Esophagus squamous epithelium (tissue), 5 donors: ENCODE measurements around the gene PDLIM5. TPM values are rescaled to one million over a fixed set of nuclear protein-coding genes. Genes with fewer than 3 reads are reported as not detected.

Experiments used
- DNase-seq: peaks from one replicate; lab custom pipeline; 2025; lab: John Stamatoyannopoulos, UW
- H3K27ac ChIP-seq, 4 donors: fragments of 200-600 bp; sonication (generic); one replicate each; pipeline ENCODE4 v1.5.1; 2016 to 2019; ENCODE audit warnings: mild to moderate bottlenecking in 1 of 4
- H3K27me3 ChIP-seq, 4 donors: fragments of 200-600 bp; sonication (generic); 1 replicate in 3 of 4; 2 replicates in 1 of 4; pipeline versions ENCODE4 v1.5.1 to v1.6.0; 2017 to 2021; ENCODE audit warnings: antibody characterized with exemption in 1 of 4
- H3K36me3 ChIP-seq, 3 donors: fragments of 200-600 bp; sonication (generic); one replicate each; pipeline ENCODE4 v1.5.1; 2016 to 2019
- H3K4me1 ChIP-seq, 3 donors: fragments of 200-600 bp; sonication (generic); one replicate each; pipeline ENCODE4 v1.5.1; 2017 to 2019
- H3K4me3 ChIP-seq, 4 donors: fragments of 200-600 bp; sonication (generic); 1 replicate in 3 of 4; 2 replicates in 1 of 4; pipeline ENCODE4 v1.5.1; 2016 to 2019; ENCODE audit warnings: mild to moderate bottlenecking in 2 of 4, moderate library complexity in 1 of 4
- H3K9me3 ChIP-seq, 3 donors: fragments of 200-600 bp; sonication (generic); one replicate each; pipeline ENCODE4 v1.5.1; 2016 to 2019
- POLR2A ChIP-seq, 4 donors: fragments of 450-650 bp; IDR thresholded peaks; one replicate each; pipeline ENCODE4 v1.6.1; 2017; ENCODE audit warnings: antibody characterized with exemption in 4 of 4, mild to moderate bottlenecking in 4 of 4, moderate library complexity in 3 of 4
- WGBS, 2 donors: methylation state at CpG; one replicate each; pipeline ENCODE4 v1.1.5; 2018; 5-methylcytosine and 5-hydroxymethylcytosine counted together
- intact Hi-C: fragments of 100-400 bp; cut with DNase I; formaldehyde crosslinking; loops from one replicate; pipeline ENCODE4 v1.15.0; 2022
- total RNA-seq, 4 donors: library from RNA; depleted of rRNA; stranded (reverse); fragments of >200 nt; gene quantifications; one replicate each; pipeline ENCODE4 v1.1.0, GENCODE V29; 2016
- TF ChIP-seq, protein P1 (sequence below), 6 experiments: fragments of 450-650 bp in 4 of 6; fragments of 200-600 bp in 2 of 6; sonication (generic) in 2 of 6; IDR thresholded peaks; one replicate each; pipeline ENCODE4 v1.5.1; 2016 to 2019; ENCODE audit warnings: antibody characterized with exemption in 6 of 6, mild to moderate bottlenecking in 4 of 6, moderate library complexity in 4 of 6
- donor health status: DM: yes; HTN: yes; CAD: no.

Gene PDLIM5
- total RNA-seq, 4 donors from 2014 or later = 57.0 to 204 (median 157) TPM

DNA sequence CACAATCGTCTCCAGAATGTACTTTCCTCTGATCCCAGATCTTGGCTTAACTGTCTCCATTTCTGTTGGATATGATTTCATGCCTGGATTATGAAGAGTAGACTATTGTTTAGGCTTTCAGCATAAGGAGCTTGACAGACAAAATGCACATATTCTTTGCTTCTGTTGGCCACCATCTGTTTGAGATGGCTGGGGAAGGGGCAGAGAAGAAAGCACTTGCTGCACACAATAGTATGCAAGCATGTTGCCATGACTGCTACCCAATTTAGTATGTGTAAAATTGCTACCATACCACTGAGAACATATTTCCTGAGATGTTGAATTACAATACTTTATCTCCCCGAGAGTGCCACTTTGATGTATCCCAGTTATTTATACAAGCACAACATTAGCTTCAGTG, 178.1 kb downstream of the PDLIM5 start:
- Histone ChIP-seq H3K27me3 (no peaks in the 10 kb centered on the region), H3K27ac (no peak overlapping the region), H3K36me3 (peaks cover 0 to 46% (median 0%) of the 10 kb centered on the region in 3 donors), H3K4me1 (no peaks in the 10 kb centered on the region), H3K9me3 (no peaks in the 10 kb centered on the region), H3K4me3 (no peak overlapping the region)
- 73 to 79% methylated on average over 2 of the region's 2 CpGs for WGBS, 2 donors
- intact Hi-C loops = no loop called here
- no peak for DNase-seq
- TF ChIP-seq, protein P1, sequence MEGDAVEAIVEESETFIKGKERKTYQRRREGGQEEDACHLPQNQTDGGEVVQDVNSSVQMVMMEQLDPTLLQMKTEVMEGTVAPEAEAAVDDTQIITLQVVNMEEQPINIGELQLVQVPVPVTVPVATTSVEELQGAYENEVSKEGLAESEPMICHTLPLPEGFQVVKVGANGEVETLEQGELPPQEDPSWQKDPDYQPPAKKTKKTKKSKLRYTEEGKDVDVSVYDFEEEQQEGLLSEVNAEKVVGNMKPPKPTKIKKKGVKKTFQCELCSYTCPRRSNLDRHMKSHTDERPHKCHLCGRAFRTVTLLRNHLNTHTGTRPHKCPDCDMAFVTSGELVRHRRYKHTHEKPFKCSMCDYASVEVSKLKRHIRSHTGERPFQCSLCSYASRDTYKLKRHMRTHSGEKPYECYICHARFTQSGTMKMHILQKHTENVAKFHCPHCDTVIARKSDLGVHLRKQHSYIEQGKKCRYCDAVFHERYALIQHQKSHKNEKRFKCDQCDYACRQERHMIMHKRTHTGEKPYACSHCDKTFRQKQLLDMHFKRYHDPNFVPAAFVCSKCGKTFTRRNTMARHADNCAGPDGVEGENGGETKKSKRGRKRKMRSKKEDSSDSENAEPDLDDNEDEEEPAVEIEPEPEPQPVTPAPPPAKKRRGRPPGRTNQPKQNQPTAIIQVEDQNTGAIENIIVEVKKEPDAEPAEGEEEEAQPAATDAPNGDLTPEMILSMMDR (IDR thresholded peaks at IDR 0.05) = no peak
- TF ChIP-seq POLR2A (IDR thresholded peaks at IDR 0.05) = no peak

DNA sequence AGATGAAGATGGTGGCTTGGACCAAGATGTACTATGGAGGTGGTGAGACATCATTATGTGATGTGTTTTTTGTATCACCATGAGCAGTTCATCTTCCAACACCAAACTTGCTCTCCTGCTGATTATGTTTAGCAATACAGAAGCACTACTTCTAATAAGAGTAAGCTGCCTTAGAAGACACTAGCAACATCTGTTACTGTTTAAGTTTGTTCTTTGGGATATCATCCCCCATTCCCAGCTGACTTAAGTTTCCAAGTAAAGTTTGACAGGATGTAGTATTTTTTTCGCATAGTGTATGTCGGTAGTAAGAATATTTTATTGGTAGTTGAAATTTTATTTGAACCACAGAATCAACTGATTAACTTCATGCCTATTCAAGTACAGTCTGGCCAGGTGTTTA, 182.5 kb downstream of the PDLIM5 start:
- H3K27me3 ChIP-seq = no peaks in the 10 kb centered on the region
- DNase-seq = no peak
- no peaks in the 10 kb centered on the region for H3K9me3 ChIP-seq
- H3K36me3 ChIP-seq = peaks cover 0 to 50% (median 0%) of the 10 kb centered on the region in 3 donors
- H3K4me3 ChIP-seq = no peak overlapping the region
- H3K4me1 ChIP-seq = no peaks in the 10 kb centered on the region
- intact Hi-C loops = no loop called here
- no peak for TF ChIP-seq POLR2A (IDR thresholded peaks at IDR 0.05)
- TF ChIP-seq, protein P1 (IDR thresholded peaks at IDR 0.05) = no peak
- 63 to 94% methylated on average over 2 of the region's 2 CpGs for WGBS, 2 donors
- H3K27ac ChIP-seq = no peak overlapping the region

DNA sequence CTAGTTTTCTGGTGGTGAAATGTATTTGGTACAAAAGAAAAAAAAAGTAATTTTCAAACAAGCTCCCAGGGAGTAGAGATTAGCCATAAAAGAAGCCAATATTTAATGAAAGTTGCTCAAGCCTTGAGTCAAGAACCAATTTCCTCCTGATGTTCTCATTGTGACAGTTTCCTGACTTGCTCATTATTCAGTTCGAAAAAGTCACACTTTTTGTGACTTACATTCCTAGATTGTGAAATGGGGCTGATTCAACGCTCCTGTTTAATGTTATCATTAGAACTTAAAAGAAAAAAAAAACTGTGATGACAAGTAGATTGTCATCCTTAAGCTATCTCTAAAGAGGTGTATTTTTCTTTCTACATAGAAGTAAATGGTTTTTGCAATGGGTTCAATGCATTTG, 183.4 kb downstream of the PDLIM5 start:
- Histone ChIP-seq H3K9me3 (no peaks in the 10 kb centered on the region), H3K4me3 (no peak overlapping the region), H3K27ac (no peak overlapping the region), H3K36me3 (peaks cover 0 to 52% (median 0%) of the 10 kb centered on the region in 3 donors), H3K4me1 (no peaks in the 10 kb centered on the region), H3K27me3 (no peaks in the 10 kb centered on the region)
- DNase-seq = no peak
- no peak for TF ChIP-seq POLR2A (IDR thresholded peaks at IDR 0.05)
- TF ChIP-seq, protein P1 (IDR thresholded peaks at IDR 0.05) = no peak
- 60 to 68% methylated on average over 2 of the region's 2 CpGs for WGBS, 2 donors
- intact Hi-C loops = no loop called here

DNA sequence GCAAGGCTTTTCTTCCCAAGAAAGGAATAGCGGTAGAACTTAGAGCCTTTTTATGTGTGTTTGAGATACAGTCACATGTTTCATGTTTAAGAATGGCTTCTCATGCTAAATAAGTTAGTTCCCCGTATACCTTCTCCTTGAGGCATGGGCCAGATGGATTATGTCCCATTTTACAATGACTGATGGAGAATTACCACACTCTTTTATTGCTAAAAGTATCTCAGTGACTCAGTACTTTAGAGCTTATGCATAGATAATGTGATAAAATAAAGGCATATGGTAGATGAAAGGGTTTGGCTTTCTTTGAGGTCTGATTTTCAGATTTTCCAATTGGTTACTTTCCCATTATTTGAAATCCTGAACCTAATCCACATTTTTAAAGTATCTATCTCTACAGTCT, 184.3 kb downstream of the PDLIM5 start:
- DNase-seq = no peak
- H3K4me3 ChIP-seq = no peak overlapping the region
- intact Hi-C loops = no loop called here
- H3K27me3 ChIP-seq = no peaks in the 10 kb centered on the region
- no peak overlapping the region for H3K27ac ChIP-seq
- no peaks in the 10 kb centered on the region for H3K4me1 ChIP-seq
- peaks cover 0 to 56% (median 0%) of the 10 kb centered on the region in 3 donors for H3K36me3 ChIP-seq
- TF ChIP-seq POLR2A (IDR thresholded peaks at IDR 0.05) = no peak
- TF ChIP-seq, protein P1 (IDR thresholded peaks at IDR 0.05) = no peak
- WGBS, 2 donors = 83 to 90% methylated on average over 2 of the region's 2 CpGs
- H3K9me3 ChIP-seq = no peaks in the 10 kb centered on the region

DNA sequence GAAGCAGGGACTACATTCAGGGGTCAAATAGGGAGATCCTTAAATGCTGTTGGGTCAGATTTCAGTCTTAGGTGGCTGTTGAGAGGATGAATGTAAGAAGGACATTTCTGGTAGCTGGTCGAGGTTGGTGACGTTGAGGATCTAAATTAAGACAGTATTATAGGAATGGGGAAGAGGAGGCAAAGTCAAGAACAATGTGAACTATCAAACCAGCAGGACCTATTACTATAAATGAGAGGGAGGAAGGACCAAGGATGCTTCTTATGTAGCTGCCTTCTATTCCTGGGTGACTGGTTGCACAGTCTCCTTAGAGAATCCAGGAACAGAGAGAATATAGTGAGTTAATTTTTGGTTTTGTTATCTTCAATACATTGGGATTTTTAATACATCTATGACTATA, 187.6 kb downstream of the PDLIM5 start:
- WGBS, 2 donors = 83 to 88% methylated on average over 2 of the region's 2 CpGs
- Histone ChIP-seq H3K27me3 (no peaks in the 10 kb centered on the region), H3K4me3 (no peak overlapping the region), H3K27ac (no peak overlapping the region), H3K4me1 (no peaks in the 10 kb centered on the region), H3K36me3 (peaks cover 0 to 80% (median 0%) of the 10 kb centered on the region in 3 donors), H3K9me3 (no peaks in the 10 kb centered on the region)
- DNase-seq = no peak
- intact Hi-C loops = no loop called here
- TF ChIP-seq, protein P1 (IDR thresholded peaks at IDR 0.05) = no peak
- no peak for TF ChIP-seq POLR2A (IDR thresholded peaks at IDR 0.05)
